ENCODE measurements around the gene UBR2. TPM values are rescaled to one million over a fixed set of nuclear protein-coding genes. Genes with fewer than 3 reads are reported as not detected.

UBR2 gene
- total and polyA plus RNA-seq, 12 donors: 11.4 to 46.9 (median 30.2) TPM

DNA sequence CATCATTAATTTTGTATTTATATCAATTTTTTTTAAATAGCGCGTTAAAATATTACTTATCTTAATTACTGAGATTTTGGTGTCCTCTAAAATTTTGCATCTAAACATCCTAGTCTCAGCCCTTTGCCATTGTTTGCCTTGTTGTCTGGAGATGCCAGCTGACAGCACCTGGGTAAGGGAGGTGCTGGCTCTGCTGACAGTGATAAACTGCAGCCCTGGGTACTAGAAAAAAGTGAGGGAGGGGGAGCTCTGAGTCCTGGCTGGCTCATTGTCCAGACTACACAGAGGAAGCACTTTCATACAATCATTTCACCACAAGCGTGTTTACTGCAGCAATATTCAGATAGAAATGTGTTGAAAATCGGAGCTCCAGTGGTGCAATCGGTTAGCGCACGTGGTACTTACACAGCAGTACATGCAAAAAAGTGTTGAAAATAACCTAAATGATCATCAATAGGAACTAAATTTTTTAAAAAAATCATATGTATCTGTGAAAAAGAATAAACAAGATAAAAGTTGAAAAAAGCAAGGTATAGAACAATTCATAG lies 18.5 kb upstream of the UBR2 start:
- intact Hi-C loops (cut with DNase I): loop anchor here in 1 of 2 donors (5.0 to 10.0 kb wide), 2 partner anchors 328 to 470 kb away; partner anchors contain the start of gene MRPS10
- DNase-seq: no peak
- no peaks in the 10 kb centered on the region for H3K36me3 ChIP-seq (replicated peaks in 1 of 2)
- no peaks in the 10 kb centered on the region for H3K9me3 ChIP-seq (replicated peaks in 1 of 3)
- H3K27ac ChIP-seq: no peak overlapping the region
- peaks cover 0 to 5% of the 10 kb centered on the region in 2 donors for H3K4me1 ChIP-seq (replicated peaks in 1 of 2)
- no peaks in the 10 kb centered on the region for H3K27me3 ChIP-seq
- TF ChIP-seq, protein P1, sequence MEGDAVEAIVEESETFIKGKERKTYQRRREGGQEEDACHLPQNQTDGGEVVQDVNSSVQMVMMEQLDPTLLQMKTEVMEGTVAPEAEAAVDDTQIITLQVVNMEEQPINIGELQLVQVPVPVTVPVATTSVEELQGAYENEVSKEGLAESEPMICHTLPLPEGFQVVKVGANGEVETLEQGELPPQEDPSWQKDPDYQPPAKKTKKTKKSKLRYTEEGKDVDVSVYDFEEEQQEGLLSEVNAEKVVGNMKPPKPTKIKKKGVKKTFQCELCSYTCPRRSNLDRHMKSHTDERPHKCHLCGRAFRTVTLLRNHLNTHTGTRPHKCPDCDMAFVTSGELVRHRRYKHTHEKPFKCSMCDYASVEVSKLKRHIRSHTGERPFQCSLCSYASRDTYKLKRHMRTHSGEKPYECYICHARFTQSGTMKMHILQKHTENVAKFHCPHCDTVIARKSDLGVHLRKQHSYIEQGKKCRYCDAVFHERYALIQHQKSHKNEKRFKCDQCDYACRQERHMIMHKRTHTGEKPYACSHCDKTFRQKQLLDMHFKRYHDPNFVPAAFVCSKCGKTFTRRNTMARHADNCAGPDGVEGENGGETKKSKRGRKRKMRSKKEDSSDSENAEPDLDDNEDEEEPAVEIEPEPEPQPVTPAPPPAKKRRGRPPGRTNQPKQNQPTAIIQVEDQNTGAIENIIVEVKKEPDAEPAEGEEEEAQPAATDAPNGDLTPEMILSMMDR (IDR thresholded peaks at IDR 0.05): no peak
- no peak for TF ChIP-seq POLR2A (IDR thresholded peaks at IDR 0.05)
- H3K4me3 ChIP-seq: no peak overlapping the region
- WGBS, 4 donors: 91 to 95% (median 93%) methylated on average over 7 of the region's 7 CpGs

DNA sequence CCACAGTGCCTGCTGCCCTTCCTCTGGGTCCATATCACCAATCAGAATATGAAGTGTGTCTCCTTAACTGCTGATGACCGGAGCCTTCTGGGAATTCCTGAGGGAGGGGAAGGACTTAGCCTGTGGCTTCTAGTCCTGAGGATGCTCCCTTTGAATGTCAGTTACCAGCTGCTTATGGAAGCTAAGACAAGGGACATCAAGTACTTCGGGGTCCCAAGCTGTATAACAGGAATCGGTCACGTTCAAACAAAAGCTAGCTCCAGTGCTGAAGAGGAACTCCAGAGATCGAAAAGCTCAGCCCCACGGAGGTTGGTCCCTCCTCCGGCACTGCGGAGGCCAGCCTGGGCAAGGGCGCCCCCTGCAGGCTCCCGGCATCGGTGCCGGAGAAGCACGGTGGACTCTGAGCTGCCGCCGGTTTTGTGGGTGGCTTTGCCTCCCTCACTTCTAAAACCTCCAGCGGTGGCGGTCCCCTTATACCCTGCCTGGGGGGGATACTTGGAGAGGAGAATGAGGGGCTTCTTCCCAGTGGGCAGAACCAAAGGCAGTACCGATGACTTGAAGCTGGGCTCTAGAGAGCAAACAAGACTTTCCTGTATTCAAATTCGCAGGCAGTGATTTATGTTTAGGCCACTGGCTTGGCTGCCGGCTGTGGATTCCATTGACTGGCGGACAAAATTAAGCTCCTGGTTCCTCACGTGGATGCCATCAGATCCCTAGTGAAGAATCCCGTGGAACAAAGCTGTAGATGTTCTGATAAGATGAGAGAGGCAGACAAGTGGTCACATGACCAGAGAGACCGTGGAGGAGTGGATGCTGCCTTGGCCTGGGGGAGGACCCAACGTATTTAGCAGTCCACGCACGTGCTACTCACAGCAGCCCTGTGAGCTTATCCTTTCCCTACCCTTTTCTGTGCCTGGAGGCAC lies 16.2 kb upstream of the UBR2 start:
- peak overlapping the region in 2 of 4 donors; percentile 57 to 72 for H3K4me3 ChIP-seq
- TF ChIP-seq, protein P1 (IDR thresholded peaks at IDR 0.05): peak; percentile 88 to 99 (median 96)
- peak in 1 of 2 donors; percentile 20 for TF ChIP-seq POLR2A (IDR thresholded peaks at IDR 0.05)
- peak; percentile 76 to 89 (median 87) for DNase-seq
- no peaks in the 10 kb centered on the region for H3K9me3 ChIP-seq (replicated peaks in 1 of 3)
- H3K27ac ChIP-seq: peak overlapping the region in 4 of 5 donors; percentile 24 to 83 (median 55)
- no peaks in the 10 kb centered on the region for H3K36me3 ChIP-seq (replicated peaks in 1 of 2)
- H3K27me3 ChIP-seq: no peaks in the 10 kb centered on the region
- intact Hi-C loops (cut with DNase I): loop anchor here in 1 of 2 donors (5.0 to 10.0 kb wide), 2 partner anchors 330 to 473 kb away; partner anchors contain the start of gene MRPS10
- 0 to 2% (median 1%) methylated on average over 14 to 27 of the region's 27 CpGs for WGBS, 4 donors
- peaks cover 0 to 5% of the 10 kb centered on the region in 2 donors for H3K4me1 ChIP-seq (replicated peaks in 1 of 2)

DNA sequence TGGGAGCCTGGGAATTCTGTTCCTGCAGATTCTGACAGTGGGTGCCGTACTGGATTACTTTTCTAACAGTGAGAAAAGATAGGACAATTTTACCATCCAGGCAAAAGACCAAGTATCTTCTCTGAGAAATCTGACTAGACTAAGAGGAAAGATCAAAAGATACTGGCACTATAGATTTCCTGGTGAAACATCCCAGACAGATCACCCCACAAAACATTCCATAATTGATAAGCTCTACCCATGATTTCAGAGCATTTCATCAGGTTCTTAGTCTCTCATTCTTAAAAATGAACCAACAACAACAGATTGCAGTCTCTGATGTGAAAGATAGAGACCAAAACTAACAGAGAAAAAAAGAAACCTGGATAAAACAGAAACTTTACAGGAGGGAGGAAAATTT lies 13.6 kb upstream of the UBR2 start:
- H3K9me3 ChIP-seq (replicated peaks in 1 of 3): no peaks in the 10 kb centered on the region
- H3K27ac ChIP-seq: no peak overlapping the region
- WGBS, 4 donors: 85 to 96% (median 93%) methylated on average over 1 of the region's 1 CpG
- H3K36me3 ChIP-seq (replicated peaks in 1 of 2): no peaks in the 10 kb centered on the region
- no peak overlapping the region for H3K4me3 ChIP-seq
- intact Hi-C loops (cut with DNase I): no loop called here
- H3K27me3 ChIP-seq: no peaks in the 10 kb centered on the region
- TF ChIP-seq, protein P1 (IDR thresholded peaks at IDR 0.05): no peak
- TF ChIP-seq POLR2A (IDR thresholded peaks at IDR 0.05): no peak
- no peak for DNase-seq
- H3K4me1 ChIP-seq (replicated peaks in 1 of 2): peaks cover 0 to 9% of the 10 kb centered on the region in 2 donors

DNA sequence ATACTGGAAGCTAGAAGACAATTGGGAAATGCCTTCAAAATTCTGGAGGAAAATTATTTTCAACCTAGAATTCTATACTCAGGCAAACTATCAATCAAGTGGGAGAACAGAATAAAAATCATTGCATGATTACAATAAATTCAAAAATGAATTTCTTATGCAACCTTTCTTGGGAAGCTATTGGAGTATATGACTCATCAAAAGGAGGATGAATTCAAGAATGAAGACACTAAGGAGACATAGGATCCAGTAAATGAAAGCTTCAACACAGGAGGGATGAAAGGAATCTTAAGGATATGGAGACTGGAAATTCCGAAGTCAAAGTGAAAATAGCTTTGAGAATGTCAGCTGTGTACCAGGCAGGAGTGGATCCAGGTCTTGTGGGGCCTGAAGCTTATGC lies 12.6 kb upstream of the UBR2 start:
- 81 to 92% (median 86%) methylated on average over 1 of the region's 1 CpG for WGBS, 4 donors
- DNase-seq: no peak
- no peak overlapping the region for H3K4me3 ChIP-seq
- intact Hi-C loops (cut with DNase I): no loop called here
- H3K27ac ChIP-seq: no peak overlapping the region
- no peaks in the 10 kb centered on the region for H3K27me3 ChIP-seq
- H3K4me1 ChIP-seq (replicated peaks in 1 of 2): peaks cover 0 to 9% of the 10 kb centered on the region in 2 donors
- H3K9me3 ChIP-seq (replicated peaks in 1 of 3): no peaks in the 10 kb centered on the region
- TF ChIP-seq POLR2A (IDR thresholded peaks at IDR 0.05): no peak
- TF ChIP-seq, protein P1 (IDR thresholded peaks at IDR 0.05): no peak
- H3K36me3 ChIP-seq (replicated peaks in 1 of 2): no peaks in the 10 kb centered on the region

All from adrenal gland (tissue), 12 donors.